GM18868 (cell line): ENCODE measurements around the gene ENDOG.

ENCODE experiments used
- ATAC-seq: cut with Tn5 transposase; IDR thresholded peaks from one replicate; pipeline ENCODE4 v1.9.1; 2021; ENCODE audit warnings: mild to moderate bottlenecking, moderate library complexity; ENCODE audit not compliant: unreplicated experiment

ENDOG gene

DNA sequence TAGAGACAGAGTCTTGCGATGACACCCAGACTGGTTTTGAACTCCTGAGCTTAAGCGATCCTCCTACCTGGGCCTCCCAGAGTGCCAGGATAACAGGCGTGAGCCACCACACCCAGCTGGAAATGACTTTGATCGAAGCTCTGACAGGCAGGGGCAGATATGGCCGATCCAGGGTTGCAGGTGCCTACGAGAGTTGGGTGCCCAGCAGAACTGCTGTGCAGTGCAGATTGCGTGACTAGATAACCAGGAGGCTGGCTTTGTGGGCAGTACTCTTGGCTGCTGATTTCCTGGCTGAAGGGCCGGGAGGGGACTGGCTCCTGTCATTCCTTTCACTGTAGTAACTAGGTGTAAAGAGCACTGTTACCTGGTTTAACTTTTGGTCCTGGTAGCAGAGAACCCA is 19.4 kb upstream of the ENDOG start:
- ATAC-seq = no peak

DNA sequence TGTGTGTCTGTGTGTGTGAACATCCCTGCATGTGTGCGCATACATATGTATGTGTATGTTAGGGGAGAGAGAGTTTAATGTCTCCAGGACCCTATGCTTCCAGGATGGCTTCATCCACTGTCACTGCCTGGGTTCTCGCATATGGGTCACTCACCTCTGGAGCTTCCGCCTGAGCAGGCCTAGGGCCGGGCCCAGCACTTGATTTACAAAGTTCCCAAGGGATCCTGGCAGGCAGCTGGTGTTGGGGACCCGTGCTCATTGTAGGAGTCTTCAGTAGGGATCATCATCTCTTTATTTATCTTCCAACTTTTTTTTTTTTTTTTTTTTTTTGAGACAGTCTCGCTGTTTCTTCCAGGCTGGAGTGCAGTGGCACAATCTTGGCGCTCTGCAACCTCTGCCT is 18.2 kb upstream of the ENDOG start:
- no peak for ATAC-seq

DNA sequence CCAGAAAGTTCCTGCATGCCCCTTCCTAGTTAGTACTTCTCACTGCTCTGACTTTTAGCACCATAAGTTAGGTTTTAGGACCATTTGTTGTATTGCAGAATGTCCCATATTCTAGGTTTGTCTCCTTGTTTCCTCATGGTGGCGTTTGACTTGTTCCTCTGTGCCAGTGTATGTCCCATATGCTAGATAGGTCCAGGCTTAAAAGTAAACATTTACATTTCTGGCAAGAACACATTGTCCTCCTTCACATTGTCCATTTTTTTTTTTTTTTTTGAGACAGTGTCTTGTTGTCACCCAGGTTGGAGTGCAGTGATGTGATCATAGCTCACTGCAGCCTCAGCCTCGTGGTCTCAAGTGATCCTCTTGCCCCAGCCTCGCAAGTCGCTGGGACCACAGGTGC is 15.8 kb upstream of the ENDOG start:
- no peak for ATAC-seq

DNA sequence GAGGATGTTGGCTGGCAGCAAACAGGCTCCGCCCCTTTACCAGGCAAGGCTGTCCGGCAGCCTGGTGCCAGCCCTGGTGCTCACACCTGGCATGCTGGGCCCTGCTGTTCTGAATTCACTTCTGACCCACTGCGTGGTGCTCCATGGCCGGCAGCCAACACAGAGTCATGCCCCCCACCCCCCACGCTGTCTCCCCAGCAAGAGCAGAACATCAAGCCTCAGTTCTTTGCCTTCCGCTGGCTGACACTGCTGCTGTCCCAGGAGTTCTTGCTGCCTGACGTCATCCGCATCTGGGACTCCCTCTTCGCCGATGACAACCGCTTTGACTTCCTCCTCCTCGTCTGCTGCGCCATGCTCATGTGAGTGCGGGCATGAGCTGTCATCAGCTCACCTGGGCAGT is 12.6 kb upstream of the ENDOG start:
- ATAC-seq = no peak

DNA sequence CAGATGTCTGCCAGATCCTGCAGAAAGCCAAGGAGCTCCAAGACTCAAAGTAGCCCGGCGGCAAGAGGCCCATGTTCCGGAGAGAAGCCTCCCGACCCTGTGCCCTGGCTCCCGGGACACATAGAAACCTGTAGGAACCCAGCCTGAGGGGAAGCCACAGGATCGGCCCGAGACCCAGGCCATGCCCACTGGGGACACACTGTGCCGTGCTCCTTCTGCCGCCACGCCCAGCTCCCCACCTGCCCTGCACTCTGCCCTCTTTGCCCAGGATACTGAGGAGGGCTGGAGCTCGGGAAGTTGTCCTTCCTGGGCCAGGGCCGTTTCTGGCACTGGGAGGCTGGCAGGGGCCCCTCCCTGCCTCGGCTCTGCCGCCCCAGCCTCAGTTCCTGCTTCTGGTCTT is 10.5 kb upstream of the ENDOG start:
- ATAC-seq = no peak

DNA sequence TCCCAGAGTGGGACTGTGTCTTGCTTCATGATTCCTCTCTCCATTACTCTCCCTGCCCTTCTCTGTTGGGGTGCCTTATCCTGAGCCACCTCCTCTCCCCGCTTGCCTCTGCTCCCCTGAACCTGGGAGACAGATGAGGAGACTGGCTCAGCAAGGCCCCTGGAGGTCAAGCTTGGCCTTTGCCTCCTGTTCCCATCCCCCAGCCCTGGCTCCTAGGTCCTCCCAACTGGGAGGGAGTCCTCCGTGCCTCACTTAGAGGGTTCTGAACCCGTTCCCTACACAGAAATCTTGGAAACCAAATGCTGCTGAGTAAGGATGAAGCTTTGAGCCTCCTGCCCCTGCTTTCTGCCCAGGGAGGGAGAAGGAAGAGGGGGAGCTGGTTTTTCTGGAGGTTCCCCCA is 9.8 kb upstream of the ENDOG start:
- ATAC-seq = no peak

DNA sequence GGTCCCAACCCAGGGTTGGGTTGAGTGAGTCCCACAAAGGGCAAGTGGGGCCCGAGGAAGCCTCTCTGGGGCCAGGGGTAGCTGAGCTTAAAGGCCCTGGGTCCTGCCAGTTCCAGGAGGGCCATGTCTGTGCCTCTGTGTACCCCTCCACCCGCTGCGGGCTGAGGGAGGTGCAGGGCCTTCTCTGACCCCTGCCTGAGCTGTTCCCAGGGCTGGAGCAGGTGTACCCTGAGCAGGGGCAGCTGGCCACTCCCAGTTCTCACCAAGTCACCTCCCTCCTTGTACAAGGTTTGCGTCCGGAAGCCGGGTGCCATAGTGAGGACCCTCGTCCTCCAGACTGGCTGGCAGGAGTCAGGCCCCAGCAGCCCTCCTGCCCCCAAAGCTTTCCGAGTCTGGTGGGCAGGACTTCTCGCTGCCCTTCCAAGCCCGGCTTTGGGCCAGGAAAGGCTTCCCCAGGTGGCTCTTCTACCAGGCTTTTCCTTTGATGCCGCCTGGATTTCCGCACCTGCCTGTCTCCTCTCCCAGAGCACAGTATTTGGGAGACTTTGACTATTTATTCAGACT is 9.2 kb upstream of the ENDOG start:
- ATAC-seq = no peak

DNA sequence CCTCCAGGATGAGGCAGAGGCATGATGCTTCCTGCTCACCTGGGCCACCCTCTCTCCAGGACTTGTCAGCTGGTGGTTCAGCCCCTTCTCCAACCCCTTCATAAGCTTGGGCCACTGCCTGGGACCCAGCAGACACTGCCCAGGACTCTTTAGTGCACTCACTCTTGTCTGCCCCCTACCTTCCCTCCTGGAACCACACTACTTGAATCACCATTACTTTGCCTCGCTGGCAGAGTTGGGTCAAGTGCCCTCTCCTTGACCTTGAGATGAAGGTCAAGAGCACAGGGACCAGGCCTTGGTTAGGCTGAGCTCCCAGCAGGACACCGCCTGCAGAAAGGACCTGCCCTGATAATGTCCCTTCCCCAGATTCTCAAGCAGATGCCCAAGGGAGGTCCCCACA is 8.5 kb upstream of the ENDOG start:
- no peak for ATAC-seq

DNA sequence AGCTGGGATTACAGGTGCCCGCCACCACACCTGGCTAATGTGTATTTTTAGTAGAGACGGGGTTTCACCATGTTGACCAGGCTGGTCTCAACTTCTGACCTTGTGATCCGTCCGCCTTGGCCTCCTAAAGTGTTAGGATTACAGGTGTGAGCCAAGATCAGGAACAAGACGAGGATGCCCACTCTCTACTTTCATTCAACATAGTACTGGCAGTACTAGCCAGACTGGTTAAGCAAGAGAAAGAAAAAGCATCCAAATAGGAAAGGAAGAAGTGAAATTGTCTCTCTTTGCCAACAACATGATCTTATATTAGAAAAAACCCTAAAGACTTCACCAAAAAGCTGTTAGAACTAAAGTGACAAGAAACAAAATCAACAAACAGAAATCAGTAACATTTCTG is 7.4 kb upstream of the ENDOG start:
- ATAC-seq = no peak

DNA sequence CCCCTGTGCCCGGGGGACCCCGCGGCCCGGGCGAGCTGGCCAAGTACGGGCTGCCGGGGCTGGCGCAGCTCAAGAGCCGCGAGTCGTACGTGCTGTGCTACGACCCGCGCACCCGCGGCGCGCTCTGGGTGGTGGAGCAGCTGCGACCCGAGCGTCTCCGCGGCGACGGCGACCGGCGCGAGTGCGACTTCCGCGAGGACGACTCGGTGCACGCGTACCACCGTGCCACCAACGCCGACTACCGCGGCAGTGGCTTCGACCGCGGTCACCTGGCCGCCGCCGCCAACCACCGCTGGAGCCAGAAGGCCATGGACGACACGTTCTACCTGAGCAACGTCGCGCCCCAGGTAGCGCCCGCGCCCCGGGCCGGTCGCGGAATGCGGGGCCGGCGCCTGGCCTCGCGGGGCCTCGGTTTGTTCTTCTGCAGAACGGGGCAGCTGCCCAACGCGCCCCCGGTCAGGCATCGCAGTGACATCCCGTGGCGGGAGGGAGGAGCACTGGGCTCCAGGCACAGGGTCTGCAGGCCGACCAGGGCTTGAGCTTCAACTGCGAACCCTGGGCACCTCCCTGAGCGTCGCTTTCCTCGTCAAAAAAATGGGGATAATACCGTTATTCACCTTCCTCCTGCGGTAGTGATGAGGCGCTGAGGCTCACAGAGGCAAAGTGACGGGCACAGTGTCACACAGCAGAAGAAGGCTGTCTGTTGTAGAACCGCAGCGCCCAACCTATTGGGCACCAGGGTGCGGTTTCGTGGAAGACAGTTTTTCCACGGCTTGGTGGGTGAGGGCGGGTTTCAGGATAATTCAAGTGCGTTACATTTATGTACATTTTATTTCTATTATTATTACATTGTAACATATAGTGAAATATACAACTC is 777 bp downstream of the ENDOG start:
- ATAC-seq = peak; percentile 24

DNA sequence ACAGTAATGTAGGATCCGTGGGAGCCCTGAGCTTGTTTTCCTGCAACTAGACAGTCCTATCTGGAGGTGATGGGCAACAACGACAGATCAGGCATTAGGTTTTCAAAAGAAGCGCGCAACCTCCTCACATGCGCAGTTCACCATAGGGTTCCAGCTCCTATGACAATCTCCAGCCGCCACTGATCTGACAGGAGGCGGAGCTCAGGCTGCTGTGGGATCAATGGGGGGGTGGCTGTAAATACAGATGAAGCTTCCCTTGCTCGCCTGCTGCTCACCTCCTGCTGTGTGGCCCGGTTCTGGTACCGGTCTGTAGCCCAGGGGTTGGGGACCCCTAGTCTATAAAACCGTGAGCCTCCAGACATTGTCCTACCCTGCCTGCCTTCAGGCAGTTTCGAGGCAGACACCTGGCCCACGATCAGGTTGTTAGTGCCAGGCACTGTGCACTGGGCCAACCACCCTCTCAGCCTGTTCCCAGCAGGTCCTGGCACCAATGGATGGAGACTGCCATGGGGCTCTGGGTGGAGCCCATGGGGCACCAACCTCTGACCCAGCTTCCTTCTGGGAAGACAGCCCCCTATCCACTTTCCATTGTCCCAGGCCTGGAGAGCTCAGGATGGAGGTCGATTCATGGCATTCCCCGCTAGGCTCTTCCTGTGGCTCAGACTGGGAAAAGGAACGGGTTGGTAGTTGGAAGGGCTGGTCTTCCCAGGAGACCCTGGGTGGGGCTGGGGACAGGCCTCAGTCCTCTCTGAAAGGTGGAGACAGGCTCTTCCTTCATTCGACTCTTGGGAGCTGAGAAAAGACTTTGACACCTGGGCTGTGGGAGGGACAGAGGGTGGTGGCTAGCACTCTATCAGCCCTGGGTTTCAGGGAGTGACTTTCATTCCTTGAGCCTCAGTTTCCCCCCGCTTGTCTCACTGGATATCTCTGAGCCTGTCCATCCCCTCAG is 1.7 kb downstream of the ENDOG start:
- no peak for ATAC-seq

DNA sequence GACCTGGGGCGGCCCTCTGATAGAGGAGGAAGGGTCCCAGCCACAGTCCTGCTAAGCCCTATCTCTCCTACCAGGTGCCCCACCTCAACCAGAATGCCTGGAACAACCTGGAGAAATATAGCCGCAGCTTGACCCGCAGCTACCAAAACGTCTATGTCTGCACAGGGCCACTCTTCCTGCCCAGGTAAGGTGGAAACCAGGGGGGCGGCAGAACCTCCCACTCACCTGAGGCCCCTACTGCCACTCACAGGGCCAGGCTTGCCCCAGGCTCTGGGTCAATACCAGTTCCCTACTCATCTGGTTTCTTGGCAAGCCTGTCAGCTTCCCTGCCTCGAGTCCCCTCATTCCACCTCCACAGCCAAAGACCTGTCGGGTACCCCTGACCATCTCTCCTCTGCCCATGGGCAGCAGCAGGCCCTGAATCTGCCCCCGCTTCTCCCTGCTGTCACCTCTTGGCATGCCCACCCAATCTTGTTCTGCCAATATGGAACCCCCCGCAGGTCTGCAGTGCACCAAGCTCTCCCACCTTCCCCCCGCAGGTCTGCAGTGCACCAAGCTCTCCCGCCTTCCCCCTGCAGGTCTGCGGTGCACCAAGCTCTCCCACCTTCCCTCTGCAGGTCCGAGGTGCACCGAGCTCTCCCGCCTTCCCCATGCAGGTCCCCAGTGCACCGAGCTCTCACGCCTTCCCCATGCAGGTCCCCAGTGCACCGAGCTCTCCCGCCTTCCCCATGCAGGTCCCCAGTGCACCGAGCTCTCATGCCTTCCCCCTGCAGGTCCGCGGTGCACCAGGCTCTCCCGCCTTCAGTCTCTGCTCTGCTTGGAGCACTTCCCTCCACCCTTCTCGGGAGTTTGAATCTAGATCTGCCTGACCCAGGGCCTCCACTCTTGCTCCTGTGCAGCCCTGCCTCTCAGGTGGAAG is 2.6 kb downstream of the ENDOG start:
- no peak for ATAC-seq

DNA sequence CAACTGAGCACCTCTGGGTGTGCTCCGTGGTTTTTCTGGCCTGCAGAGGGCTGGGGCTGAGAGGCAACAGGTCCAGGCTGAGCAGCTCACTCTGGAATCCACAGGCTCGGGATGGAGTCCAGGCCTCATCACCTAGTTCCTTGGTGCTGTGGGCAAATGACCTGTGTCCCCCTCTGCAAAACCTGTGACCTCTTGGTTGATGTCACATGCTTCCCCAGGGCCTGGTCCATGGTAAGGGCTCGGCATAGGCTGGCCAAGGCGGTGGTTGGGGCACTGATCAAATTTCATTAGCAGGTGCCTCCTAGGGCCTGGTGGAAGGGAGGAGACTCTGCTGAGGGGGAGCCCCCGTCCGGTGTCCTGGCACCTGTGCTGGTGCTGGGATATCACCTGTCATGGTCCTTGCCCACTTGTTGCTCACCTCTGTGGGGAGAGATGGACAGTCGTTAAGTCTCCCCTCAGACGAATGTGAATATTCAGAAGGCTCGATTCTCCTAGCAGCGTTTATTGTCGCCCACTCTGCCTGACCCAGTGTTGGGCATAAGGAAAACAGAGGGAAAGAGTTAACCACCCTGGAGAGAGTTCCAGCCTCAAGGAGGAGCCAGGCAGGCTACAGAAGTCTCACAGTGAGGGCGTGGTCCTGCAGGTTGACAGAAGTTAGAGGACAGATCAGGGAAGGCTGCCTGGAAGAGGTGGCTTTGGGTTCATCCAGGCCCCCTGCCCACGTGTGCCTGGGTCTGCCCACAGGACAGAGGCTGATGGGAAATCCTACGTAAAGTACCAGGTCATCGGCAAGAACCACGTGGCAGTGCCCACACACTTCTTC is 3.5 kb downstream of the ENDOG start:
- no peak for ATAC-seq

DNA sequence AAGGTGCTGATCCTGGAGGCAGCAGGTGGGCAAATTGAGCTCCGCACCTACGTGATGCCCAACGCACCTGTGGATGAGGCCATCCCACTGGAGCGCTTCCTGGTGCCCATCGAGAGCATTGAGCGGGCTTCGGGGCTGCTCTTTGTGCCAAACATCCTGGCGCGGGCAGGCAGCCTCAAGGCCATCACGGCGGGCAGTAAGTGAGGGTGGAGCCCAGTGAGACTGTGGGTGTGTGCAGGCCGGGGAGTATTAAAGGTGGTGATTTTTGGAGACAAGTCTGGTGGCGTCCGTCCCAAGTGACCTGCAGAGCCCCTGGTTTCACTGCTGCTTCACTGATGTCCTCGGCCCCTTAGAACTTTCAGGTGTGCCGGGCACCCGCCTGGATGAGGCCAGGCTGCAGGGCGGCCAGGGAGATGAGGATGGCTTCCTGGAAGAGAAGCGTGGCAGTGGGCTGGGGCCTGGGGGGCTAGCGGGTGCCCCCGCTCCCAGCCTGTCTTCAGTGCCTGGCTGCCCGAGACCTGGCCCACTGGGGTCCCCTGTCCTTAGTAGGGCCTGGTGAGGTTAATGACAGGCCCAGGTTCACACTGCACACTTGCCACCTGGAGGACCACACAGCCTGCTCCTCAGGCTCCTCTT is 4.2 kb downstream of the ENDOG start:
- no peak for ATAC-seq

DNA sequence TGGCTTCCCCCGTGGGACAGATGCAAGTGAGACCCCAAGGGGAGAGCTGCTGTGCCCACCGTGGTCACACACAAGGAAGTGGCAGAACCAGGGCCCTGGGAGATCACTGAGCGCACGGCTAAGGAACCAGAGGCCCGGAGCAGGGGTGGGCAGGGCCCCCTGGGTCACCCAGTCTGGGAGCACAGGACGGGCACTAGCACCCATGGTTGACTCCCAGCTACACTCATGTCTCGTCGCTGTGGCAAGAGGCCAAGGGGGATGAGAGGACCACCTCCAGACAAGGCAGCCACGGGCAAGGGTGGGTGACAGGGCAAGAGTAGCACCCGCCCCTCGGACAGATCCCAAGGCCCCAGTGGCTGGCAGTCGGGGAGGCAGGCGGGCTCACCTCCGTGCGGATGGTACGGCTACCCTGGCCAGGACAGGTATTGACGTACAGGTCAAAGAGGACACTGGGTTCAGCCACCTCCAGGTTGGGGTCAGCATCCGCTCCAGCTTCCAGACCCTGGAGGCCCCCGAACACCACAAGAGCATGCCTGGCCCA is 5.1 kb downstream of the ENDOG start:
- ATAC-seq = no peak

DNA sequence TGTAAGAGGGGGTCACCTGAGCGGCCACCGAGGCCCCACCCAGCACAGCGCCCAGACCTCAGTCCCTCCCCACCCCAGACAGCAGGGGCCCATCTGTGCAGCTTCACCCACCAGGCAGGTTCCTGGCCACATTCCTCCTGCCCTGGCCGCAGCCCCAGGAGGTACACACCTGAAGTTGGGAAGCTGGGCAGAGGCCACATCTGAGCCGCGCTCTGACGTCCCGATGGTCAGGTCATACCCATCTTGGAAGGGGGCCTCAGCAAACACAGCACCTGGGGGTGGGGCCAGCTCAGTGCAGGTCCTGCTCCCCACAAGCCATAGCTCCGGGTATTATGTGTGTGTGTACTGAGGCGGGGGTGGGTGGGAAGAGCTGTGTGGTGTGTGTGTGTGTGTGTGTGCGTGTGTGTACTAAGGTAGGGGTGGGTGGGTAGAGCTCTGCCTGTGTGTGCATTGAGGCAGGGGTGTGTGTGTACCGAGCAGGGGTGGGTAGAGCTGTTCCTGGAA is 5.7 kb downstream of the ENDOG start:
- ATAC-seq = no peak

DNA sequence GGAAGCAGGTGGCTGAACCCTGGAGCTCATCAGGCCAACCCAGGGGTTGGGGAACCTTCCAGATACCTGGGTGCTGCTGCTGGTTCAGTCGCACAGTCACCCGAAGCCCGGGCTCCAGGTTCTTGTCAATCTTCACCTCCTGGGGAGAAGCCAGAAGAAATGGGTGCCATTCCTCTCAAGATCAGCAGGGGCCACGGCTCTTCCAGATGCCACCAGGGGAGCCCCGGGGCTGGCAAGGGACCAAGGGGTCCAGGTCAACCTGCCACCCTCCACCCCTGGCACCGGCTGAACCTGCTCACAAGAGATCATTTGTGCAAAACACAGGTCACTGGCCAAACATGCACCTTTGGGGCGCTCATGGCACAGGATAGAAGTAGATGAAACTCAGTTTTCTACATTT is 6.6 kb downstream of the ENDOG start:
- ATAC-seq = no peak

DNA sequence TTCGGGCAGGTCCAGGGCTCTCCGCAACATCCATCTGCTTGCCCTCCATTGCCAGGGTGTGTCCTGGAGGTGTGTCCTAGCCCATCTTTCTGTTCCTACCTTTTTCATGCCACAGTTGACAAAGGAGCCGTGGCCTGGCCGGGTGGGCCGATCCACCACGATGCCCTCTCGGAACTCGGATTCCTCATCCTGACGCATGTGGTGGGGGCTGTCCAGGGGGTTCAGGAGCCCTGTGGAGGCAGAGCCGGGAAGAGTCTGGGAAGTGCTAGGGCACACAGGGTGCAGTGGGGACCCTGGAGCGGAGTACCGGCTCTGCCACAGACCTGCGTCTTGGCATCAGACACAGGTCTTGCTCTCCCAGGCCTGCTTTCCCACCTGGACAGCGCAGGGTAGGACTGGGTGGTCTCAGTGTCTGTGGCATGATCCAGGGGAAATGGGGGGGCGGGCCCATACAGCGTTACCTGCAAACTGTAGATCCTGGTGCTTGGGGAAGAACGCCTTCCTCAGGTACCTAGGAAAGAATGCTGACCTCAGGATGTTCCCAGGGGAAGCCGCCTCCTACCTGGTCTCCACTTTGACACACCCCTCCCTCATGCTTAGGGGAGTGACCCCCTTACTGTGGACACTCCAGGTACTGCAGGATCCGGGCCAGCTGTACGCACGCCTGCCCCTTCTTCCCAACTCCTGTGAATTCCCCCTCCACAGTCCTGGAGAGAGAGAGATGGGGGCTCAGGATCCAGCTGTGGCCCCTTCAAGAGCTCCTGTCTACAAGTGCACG is 7.8 kb downstream of the ENDOG start:
- no peak for ATAC-seq
